Measurements from ENCODE around the gene GPC3.

DNA sequence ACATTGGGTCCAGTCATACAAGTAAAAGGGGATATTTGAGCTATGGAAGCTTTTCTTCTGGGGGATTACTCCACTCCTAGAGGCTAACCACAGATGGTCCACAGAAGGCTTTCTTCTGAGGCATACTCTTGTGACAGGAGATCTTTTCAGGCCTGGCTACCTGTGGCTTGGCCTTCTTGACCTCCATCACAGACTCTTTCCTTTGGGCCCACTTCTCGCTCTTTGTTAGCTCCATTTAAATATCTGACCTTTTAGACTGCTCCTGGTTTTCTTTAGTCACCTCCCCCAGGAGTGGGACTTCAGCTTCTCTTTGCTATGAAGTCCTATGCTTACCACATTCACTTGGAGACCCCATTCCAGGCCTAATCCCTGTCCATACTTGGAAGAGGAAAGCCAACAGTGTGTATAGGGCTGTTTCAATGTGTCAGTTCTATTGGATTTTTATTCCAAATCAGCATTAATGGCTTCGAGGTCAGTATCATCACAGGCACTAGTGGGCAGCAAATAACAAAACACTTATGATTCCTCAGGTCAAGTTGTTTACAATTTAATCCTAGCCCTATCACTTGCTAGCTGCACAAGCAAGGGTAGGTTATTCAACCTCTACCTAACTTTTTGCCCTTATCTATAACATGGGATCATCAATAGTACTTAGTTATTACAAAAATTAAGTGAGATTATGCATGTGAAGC, 26.3 kb downstream of the GPC3 start:
- TF ChIP-seq REST (IDR thresholded peaks at IDR 0.05; ENCODE audit: low read depth) (no peak), FOXM1 (IDR thresholded peaks at IDR 0.05; ENCODE audit: borderline replicate concordance, low read depth) (no peak), TAF1 (IDR thresholded peaks at IDR 0.05; ENCODE audit: low read depth) (no peak), RAD21 (IDR thresholded peaks at IDR 0.05; ENCODE audit: low read depth) (no peak), CEBPB (IDR thresholded peaks at IDR 0.05) (no peak), EP300 (IDR thresholded peaks at IDR 0.05; ENCODE audit: borderline replicate concordance) (no peak), TEAD4 (IDR thresholded peaks at IDR 0.05) (no peak), YY1 (IDR thresholded peaks at IDR 0.05; ENCODE audit: low read depth) (no peak)
- TF ChIP-seq, protein P1, sequence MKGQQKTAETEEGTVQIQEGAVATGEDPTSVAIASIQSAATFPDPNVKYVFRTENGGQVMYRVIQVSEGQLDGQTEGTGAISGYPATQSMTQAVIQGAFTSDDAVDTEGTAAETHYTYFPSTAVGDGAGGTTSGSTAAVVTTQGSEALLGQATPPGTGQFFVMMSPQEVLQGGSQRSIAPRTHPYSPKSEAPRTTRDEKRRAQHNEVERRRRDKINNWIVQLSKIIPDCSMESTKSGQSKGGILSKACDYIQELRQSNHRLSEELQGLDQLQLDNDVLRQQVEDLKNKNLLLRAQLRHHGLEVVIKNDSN (IDR thresholded peaks at IDR 0.05) = no peak

All from Ishikawa (cell line).